GM18511 (cell line): ENCODE results near the gene CLIC3.

Experiments
- ATAC-seq: cut with Tn5 transposase; IDR thresholded peaks from one replicate; pipeline ENCODE4 v1.9.1; 2021; ENCODE audit warnings: mild to moderate bottlenecking, moderate library complexity; ENCODE audit not compliant: unreplicated experiment

Gene CLIC3

DNA sequence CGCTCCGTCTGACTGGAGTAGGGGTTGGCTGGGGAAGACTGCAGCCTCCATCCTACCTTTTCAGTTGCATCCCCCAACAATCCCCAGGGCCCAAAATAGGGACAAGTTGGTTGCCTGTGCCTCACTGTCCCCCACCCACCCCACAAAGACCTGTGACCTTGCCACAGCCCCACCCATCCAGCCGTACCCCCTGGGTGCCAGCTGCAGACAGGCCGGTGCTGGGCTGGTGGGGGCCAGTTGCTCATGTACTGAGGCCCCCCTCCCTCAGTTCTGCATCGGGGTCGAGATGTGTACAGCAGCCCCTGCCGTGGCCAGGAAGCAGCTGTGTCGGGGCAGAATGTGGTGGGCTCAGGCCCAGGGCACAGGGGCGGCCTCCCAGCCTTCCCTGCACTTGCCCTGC, 13.2 kb downstream of the CLIC3 start:
- ATAC-seq: no peak

DNA sequence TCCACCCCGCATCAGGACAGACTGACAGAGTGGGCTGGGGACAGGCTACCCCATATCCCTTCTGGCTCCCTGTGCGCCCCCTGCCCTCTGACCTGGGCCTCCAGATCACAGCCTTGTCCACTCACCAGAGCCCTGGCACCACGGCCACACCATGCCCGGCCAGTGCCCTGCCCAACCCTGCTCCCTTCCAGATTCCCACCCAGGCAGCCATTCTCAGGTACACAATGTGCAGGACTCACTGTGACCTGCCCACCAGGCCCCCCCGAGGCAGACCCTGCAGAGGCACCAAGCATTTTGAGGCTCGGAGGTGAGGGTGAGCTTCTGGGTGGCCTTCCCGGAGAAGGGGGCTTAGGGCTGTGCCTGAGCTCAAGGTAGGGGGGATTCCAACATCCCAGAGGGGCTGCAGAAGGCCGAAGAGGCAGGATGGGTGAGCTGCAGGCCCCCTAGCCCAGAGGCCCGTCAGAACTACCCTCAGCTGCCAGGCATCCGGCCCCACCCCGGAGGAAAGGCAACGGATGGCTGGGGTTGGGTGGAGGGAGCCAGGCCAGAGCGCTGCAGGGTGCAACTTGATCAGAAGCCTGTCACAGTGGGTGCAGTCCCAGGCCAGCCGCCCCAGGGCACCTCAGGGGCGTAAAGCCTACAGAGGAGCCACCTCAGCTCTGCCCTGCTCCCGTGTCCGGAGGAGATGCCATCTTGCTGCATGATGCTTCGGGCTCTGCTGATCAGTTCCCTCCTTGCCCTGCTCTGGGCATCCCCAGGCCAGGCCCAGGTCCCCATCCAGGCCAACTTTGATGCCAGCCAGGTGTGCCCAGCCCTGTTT, 13.9 kb downstream of the CLIC3 start, which contains the start of gene LCNL1:
Gene LCNL1 (plus strand): TSS at position 762 of the 820 bp plus-strand sequence. CDS start 594 bp downstream, outside the sequence.
- ATAC-seq: no peak

DNA sequence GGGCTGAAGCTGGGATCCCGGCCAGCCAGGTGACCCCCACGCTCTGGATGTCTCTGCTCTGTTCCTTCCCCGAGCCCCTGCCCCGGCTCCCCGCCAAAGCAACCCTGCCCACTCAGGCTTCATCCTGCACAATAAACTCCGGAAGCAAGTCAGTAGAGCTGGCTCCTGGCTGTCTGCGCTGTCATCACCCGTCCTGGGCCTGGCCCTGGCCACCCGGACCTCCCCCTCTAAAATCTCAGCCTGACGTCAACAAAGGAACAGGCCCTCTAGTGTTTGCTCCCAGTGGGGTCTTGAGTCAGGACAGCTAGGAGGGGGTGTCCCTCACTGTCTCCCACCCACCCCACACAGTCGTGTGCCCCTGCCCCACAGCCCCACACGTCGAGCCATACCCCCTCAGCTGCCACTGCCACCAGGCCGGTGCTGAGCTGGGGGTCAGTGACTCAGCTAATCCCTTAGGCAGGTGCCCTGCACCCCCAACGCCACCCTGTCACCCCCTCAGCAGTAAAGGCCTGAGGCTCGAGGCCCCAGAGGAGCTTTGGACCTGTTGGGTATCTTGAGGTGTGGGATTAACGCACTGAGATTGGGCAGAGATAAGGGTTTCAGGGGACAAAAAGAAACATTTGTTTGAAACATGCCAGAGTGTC, 14.7 kb downstream of the CLIC3 start:
- no peak for ATAC-seq

DNA sequence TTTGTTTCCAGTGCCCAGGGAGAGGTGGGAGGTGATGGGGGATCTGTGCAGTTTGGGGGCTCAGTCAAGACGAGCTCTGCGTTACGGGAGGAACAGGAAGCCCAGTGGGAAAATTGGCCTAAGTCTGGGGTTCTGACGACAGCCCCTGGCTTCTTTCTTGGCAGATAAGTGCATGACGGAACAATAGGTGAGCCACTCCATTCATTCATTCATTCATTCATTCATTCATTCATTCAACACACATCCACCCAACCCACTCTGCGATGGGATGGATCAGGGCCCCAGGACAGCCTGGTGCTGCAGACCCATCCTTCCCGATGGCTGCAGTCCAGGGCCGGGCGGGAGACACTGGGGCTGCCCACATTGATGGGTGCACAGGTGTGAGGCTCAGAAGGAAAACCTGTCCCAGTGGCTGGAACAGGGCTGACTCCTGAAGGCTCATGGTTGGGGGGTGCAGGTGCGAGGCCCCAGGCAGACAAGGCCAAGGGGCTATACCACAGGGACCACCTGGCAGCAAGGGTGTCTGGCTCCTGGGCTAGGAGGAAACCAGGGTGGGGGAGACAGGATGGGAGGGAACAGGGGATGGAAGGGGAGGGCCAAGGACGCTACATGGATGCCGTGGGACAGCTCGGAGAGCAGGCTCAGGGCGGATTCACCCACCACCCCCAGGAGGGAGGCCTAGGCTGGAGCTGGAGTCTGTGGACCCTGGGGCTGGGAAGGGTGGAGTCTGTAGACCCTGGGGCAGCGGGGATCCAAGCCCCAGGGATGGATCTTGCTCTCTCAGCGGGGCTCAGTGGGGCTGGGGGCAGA, 15.5 kb downstream of the CLIC3 start:
- ATAC-seq: no peak

DNA sequence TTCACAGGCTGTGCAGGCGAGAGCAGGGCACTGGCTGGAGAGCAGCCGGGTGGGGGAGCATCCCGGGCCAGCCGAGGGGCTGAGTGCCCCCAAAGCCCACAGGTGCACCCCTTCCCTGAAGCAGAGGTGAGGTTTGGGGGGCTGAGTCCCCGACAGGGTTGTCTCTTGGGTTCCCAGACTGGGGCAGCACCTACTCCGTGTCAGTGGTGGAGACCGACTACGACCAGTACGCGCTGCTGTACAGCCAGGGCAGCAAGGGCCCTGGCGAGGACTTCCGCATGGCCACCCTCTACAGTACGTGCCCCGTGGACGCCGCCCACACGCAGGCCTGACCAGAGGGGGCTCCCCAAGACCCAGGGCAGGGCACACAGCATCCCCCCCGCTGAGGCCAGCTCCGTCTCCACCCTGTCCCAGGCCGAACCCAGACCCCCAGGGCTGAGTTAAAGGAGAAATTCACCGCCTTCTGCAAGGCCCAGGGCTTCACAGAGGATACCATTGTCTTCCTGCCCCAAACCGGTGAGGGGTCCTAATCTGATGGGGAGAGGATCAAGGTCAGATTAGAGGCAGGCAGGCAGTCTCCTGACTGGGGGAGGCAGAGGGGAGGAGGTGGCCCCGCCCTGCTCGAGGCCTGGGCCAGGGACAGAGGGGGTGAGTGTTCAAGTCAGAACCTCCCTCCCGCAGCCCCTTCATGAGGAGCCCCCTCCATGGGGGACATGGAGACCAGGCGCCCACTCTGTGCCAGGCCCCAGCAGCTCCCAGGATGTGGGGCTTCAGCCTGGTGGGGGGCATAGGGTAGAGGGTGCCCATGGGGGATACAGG, 16.4 kb downstream of the CLIC3 start:
- no peak for ATAC-seq

DNA sequence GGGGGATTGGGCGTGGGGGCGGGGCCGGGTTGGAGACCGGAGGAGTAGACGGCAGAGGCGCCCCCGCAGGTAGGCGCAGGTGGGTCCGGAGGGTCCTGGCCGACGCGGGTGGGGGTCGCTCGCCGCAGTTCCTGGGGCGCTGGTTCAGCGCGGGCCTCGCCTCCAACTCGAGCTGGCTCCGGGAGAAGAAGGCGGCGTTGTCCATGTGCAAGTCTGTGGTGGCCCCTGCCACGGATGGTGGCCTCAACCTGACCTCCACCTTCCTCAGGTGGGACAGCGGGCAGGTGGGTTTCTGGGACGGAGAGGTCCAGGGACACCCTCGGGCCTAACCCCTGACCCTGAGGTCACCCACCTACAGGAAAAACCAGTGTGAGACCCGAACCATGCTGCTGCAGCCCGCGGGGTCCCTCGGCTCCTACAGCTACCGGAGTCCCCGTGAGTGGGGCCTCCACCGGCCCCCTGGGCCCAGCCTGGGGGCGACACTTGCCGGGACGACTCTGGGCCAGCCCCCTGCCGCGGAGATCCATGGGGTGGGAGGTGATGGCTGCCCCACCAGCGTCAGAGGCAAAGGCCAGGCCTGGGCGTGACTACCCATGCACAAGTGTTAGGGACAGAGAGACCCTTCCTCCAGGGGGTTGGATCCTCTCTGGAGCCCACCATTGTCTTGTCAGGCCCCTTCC, 17.4 kb downstream of the CLIC3 start:
- ATAC-seq: no peak

DNA sequence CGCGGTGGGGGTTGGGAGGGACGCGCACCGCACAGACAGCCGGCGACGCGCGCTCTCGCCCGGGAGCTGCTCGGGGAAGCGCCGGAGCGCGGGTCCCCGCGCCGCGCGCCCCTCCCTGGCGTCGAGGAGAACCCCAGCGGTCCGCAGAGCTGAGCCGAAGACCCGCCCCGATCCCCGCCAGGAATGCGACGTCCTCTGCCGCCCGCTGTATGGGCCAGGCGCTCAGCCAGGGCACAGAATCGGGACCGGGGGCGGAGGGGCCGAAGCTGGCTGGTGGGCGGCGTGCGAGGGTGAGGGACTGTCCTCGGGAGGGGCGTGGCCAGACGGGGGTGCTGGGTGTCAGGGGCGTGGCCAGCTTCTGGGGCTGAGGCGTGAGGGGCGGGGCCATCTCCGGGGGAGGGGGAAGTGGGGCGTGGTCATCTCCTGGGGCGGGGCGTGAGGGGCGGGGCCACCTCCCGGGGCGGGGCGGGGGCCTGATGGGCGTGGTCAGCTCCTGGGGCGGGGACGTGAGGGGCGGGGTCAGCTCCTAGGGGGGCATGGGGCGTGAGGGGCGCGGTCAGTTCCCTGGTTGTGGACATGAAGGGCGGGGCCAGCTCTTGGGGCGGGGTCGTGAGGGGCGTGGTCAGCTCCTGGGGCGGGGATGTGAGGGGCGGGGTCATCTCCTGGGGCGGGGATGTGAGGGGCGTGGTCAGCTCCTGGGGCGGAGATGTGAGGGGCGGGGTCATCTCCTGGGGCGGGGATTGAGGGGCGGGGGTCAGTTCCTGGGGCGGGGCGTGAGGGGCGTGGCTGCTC, 18.1 kb downstream of the CLIC3 start:
- ATAC-seq: no peak

DNA sequence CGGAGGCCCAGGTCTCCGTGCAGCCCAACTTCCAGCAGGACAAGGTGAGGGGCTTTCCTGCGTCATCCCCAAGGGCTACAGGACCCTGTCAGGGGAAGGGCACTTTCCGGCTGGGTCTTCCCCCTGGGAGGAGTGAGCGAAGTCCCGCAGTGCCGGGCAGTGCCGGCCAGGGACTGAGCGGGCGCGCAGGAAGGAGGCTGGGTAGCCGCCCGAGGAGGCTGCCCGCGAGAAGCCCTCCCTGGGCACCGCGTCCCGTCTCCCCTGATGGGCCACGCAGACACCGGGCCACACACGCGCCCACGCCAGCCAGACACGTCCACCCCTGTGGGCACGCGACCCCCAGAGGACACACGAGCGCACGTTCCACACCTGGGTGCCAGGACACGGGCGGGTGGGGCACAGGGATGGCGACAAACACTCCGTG, 18.7 kb downstream of the CLIC3 start:
- no peak for ATAC-seq

DNA sequence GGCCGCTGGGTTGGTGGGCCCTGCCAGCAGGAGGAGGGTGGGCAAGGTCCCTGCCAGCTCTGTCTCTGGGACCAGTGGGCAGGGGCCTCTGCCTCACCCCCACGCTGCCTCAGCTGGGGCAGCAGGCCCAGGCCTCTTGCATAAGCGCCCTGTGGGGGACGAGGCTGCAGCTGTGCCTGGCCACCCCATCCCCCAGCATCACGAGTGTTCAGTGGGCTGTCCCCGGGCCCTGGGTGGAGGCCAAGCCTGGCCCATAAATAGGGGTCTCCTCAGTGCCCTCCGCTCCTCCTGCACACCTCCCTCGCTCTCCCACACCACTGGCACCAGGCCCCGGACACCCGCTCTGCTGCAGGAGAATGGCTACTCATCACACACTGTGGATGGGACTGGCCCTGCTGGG, 19.1 kb downstream of the CLIC3 start, which contains the start of gene PTGDS:
Gene PTGDS (plus strand): TSS at position 282 of the 400 bp plus-strand sequence. CDS start 75 bp downstream, at position 357.
- no peak for ATAC-seq

DNA sequence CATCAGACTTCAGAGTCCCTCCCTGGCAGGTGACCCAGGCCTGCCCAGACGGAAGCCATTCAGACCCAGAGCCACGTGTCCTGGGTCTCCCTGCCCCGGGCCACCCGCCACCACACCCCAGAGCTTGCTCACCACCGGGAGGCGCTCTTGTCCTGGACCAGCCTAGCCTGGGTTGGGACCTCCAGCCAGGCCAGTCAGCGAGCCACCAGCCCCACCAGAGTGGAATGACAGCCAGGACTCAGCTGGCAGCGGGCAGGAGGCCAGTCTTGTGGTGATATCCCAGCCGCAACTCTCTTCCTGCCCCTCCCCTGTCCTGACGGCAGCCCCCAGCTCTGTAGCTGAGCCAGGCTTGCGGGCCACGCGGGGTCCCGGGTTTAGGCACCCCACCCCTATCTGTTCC, 20.7 kb downstream of the CLIC3 start:
- ATAC-seq: no peak

DNA sequence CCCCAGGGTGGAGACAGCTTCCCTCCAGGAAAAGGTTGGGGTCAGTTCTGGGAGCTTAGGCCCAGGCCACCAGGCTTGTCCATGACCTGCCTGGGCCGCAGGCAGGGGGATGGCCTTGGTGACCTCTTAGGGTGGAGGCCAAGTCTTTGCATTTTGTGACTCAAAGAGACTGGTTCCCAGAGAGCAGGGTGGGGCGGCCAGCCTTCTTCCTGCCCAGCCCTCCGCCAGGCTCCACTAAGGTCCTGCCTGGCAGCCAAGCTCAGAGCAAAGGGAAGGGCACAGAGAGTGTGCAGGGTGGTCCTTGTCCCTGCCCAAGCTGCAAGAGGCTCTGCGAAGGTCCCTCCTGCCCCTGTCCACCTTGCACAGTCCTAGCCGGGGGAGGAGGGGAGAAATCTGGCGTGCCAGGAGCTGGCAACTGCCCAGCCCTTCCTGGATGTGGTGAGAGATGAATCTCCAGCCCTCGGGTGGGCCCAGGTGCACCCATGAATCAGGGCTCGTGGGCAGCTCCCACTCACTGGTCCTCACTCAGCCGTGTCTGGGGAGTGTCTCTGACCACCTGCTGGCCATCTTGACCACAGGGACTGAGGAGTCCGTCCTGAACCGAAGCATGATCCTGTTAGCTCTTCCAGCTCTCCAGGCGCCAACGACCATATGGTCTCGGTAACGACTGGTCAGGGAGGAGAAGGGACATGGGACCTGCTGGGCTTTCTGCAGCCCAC, 21.4 kb downstream of the CLIC3 start:
- ATAC-seq: no peak

DNA sequence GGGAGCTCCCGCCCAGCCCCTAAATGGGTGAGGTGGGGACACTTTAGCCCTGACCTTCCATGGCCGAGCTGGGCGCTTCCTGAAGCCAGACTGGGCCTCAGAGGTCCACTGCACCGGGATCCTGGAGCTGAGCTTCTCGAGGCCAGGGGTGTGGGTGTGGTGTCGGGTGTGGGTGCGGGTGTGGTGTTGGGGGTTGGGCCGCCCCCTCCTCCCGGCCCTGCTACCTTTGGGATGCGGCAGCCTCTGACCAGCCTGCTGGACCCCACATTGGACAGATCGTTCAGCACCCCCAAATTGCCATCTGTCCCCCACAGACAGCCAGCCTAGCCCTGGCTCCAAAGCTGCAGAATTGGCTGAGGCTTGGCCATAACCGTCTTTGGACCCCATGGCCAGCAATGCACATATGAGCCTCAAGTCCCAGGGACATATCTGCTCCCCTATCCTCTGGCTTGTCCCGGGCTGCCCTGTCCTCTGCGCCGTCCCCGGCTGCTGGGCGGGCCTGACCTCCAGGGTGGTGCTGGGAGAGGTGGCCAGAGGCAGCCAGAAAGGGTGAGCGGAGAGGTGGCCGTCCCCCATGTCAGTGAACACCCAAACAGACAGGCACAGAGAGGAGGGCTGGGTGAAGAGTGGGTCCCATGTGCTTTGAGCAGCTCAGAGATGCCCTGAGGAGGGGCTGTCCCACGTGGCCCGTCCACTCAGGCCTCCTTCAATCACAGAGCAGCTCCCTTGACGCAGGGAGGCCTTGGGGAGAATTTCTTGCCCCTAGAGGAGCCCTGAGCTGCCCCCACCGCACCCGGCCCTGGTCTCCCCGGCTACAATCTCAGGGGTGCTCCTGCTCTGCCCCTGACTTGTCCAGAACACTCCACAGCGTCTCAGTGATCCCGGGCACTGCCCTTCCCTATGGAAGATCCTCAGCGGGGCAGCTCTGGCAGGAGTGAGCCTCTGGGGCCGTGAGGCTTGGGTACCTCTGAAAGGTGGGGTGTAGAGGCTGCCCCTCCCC, 22.4 kb downstream of the CLIC3 start:
- ATAC-seq: no peak

DNA sequence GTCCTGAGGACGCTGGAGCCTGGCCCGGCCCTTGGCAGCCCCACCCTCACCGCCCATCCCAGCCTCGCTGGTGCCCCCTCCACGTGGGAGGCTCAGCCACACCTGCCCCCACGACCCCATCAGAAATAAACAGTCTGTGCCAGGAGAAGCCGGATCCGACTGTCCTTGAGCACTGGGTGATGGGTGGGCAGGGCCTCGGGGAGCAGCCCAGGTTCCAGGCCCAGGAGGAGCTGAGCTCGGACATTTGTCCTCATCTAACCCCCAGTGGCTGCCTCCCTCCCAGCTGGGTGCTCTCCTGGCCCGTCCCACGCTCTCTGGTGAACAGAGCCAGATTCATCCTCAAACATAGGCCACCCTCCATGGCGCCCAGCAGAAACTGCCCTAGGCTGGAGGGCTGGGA, 23.6 kb downstream of the CLIC3 start:
- ATAC-seq: no peak

DNA sequence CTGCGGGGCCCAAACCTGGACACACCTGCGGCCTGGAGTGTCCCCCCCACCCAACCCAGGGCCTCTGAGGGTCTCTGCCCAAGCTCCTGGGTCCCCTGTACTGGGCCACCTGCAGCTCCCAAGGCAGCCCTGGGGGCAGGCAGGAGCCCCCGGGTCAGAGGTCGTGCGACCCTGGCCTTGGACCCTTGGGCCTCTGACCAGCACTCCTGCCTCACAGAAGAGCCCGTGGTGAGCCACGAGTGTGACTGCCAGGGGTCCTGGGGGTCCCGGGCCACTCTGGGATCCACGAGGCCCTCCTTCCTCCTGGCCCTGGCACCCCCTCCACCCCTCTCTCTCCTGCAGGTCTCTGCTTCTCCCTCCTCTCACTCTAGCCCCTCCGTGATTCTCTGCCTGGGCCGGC, 24.0 kb downstream of the CLIC3 start:
- no peak for ATAC-seq

DNA sequence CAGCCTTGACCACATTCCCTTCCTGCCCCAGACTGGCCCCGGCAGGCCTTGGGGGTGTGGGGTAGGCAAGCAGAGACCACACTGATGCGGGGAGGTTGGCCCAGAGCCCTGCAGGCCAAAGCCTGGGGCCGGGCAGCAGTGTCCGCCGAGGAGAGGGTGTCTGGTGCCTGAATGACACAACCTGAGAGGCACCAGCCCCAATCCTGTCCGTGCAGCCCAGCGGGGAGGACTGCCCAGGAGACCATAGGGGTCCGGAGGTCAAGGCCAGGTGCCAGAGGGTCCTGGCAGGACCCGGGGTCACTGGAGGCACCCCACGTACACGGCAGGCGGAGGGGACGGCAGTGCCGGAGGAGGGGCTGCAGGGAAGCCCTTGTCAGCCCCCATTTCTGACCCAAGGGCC, 24.6 kb downstream of the CLIC3 start:
- ATAC-seq: no peak

DNA sequence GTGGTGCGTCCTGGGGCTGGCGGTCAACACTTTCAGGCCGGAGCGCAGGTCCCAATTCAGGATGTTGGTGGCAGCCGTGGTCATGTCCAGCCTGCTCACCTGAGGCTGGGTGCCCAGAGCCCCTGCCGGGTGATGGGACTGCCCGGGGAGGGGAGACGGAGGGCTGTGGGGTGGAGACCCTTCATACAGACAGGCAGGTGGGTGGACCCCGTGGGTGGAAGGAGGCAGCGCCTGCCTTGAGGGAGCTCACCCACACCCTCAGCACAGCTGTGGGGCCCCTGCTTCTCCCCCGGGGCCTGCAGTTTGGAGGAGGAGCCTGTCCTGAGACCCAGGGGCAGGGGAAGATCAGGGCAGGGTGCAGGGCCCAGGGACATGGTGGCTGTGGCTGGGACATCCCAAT, 26.0 kb downstream of the CLIC3 start:
- no peak for ATAC-seq

DNA sequence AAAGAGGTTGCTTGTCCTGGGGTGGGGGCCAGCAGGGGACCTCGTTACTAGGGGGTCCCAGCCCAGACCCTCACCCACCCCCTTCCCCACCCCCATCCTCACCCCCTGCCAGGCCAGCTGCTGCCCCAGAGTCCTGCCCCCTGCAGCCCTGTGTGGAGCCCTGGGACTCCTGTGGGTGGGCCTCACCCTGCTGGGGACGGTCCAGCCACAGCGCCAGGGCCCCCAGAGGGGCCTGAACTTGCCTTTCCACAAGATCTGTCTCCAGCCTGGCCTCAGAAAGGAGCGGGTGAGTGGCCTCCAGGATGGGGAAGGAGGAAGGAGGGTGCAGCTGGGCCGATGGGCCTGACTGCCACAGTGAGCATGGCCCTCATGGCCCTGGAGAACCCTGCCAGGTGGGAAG, 26.6 kb downstream of the CLIC3 start:
- ATAC-seq: no peak
